Endothelial cell of hepatic sinusoid (primary cell): ENCODE data around the gene YBX2.
"Not testable (repeated sequence)": the region's sequence is repeated elsewhere in the genome, so short reads cannot be mapped to it uniquely, and the experiment has no call there.

Source experiments
- in situ Hi-C: cut with HindIII; loops from 2 replicates; pipeline ENCODE4 v1.10.0; 2017; ENCODE audit warnings: low sequenced_read_pairs

The YBX2 gene

GRCh38 chr17:7294614-7295153 is at the start of gene YBX2:
YBX2 (minus strand) TSS chr17:7294639; CDS start chr17:7294500, 139 bp downstream.
- in situ Hi-C loops, result no loop called here

- in situ Hi-C loops, result no loop called here
These were observed 48.8 kb upstream of the YBX2 start for GRCh38 chr17:7343250-7343649.

- in situ Hi-C loops, result no loop called here
These were observed 47.4 kb upstream of the YBX2 start for GRCh38 chr17:7341842-7342241.

- in situ Hi-C loops, result no loop called here
These were observed 45.7 kb upstream of the YBX2 start for GRCh38 chr17:7340179-7340578.

- in situ Hi-C loops, result not testable (repeated sequence)
These were observed 43.2 kb upstream of the YBX2 start for GRCh38 chr17:7337600-7337999.

- in situ Hi-C loops, result no loop called here
These were observed 42.1 kb upstream of the YBX2 start, which contains the start of gene ACAP1 for GRCh38 chr17:7336240-7337175. ACAP1 (plus strand) TSS chr17:7336529; CDS start chr17:7336735, 206 bp downstream.

GRCh38 chr17:7335765-7336164 is 41.3 kb upstream of the YBX2 start:
- in situ Hi-C loops, result not testable (repeated sequence)

- in situ Hi-C loops, result no loop called here
These were observed 40.6 kb upstream of the YBX2 start for GRCh38 chr17:7334938-7335538.

- in situ Hi-C loops, result not testable (repeated sequence)
These were observed 38.2 kb upstream of the YBX2 start for GRCh38 chr17:7332600-7333069.

- in situ Hi-C loops, result no loop called here
These were observed 37.7 kb upstream of the YBX2 start for GRCh38 chr17:7332111-7332510.

GRCh38 chr17:7330638-7331015 is 36.2 kb upstream of the YBX2 start:
- in situ Hi-C loops, result no loop called here

- in situ Hi-C loops, result loop anchor here (5.0 kb wide), 1 partner anchor 103 kb away; no protein-coding TSS in a partner anchor
These were observed 35.7 kb upstream of the YBX2 start for GRCh38 chr17:7329997-7330637.

GRCh38 chr17:7329374-7329996 is 35.0 kb upstream of the YBX2 start:
- in situ Hi-C loops, result loop anchor here (5.0 kb wide), 1 partner anchor 102 kb away; no protein-coding TSS in a partner anchor

GRCh38 chr17:7328840-7329373 is 34.5 kb upstream of the YBX2 start, which contains the start of gene NEURL4:
NEURL4 (minus strand) TSS chr17:7329335; CDS start chr17:7329312, 23 bp downstream.
- in situ Hi-C loops, result loop anchor here (5.0 kb wide), 1 partner anchor 102 kb away; no protein-coding TSS in a partner anchor

- in situ Hi-C loops, result loop anchor here (5.0 kb wide), 1 partner anchor 101 kb away; no protein-coding TSS in a partner anchor
These were observed 33.6 kb upstream of the YBX2 start for GRCh38 chr17:7328009-7328408.

- in situ Hi-C loops, result loop anchor here (5.0 kb wide), 1 partner anchor 100 kb away; no protein-coding TSS in a partner anchor
These were observed 33.1 kb upstream of the YBX2 start for GRCh38 chr17:7327501-7327900.

- in situ Hi-C loops, result loop anchor here (5.0 kb wide), 1 partner anchor 100 kb away; no protein-coding TSS in a partner anchor
These were observed 32.6 kb upstream of the YBX2 start for GRCh38 chr17:7327056-7327455.

- in situ Hi-C loops, result loop anchor here (5.0 kb wide), 1 partner anchor 99 kb away; no protein-coding TSS in a partner anchor
These were observed 31.7 kb upstream of the YBX2 start for GRCh38 chr17:7326186-7326585.

- in situ Hi-C loops, result loop anchor here (5.0 kb wide), 1 partner anchor 98 kb away; no protein-coding TSS in a partner anchor
These were observed 30.6 kb upstream of the YBX2 start for GRCh38 chr17:7325031-7325528.

GRCh38 chr17:7324438-7324779 is 30.0 kb upstream of the YBX2 start:
- in situ Hi-C loops, result no loop called here
